Activated CD4-positive, alpha-beta T cell treated with anti-CD3 and anti-CD28 coated beads, Interleukin-2, amount 10 ng/mL, durations not matched to agents 7 days and 5 days (primary cell): Measurements from ENCODE around the gene KIF24. TPM values are rescaled to one million over a fixed set of nuclear protein-coding genes. Genes with fewer than 3 reads are reported as not detected.

Source experiments
- CTCF ChIA-PET: fragments of 350-600 bp; sonication (Branson Sonifier 250); formaldehyde crosslinking; loops from one replicate; lab custom pipeline; 2021; ENCODE audit warnings: antibody characterized with exemption; lab: Charles Lee
- POLR2A ChIA-PET: fragments of 350-600 bp; sonication (Branson Sonifier 250); formaldehyde crosslinking; loops from one replicate; lab custom pipeline; 2021; ENCODE audit warnings: antibody characterized with exemption; lab: Charles Lee
- DNase-seq: peaks from one replicate; pipeline ENCODE4 v3.0.0-alpha.2; 2020
- H3K27ac Mint-ChIP-seq: one replicate; pipeline ENCODE4 v1.8.0; 2021; ENCODE audit warnings: mild to moderate bottlenecking, moderate library complexity, mixed read lengths
- H3K27me3 Mint-ChIP-seq: one replicate; pipeline ENCODE4 v1.8.0; 2021; ENCODE audit warnings: mixed read lengths
- H3K36me3 Mint-ChIP-seq: one replicate; pipeline ENCODE4 v1.8.0; 2021; ENCODE audit warnings: low read depth, mixed read lengths
- H3K4me1 Mint-ChIP-seq: one replicate; pipeline ENCODE4 v1.8.0; 2021; ENCODE audit warnings: mixed read lengths
- H3K4me3 Mint-ChIP-seq: one replicate; pipeline ENCODE4 v1.8.0; 2021; ENCODE audit warnings: mild to moderate bottlenecking, moderate library complexity, mixed read lengths
- H3K9me3 Mint-ChIP-seq: one replicate; pipeline ENCODE4 v1.8.0; 2021; ENCODE audit warnings: mixed read lengths
- total RNA-seq, 2 experiments: library from RNA; stranded (reverse); gene quantifications; one replicate each; pipeline ENCODE4 v1.2.3, GENCODE V29; 2021

KIF24 gene
- 10 to 100 TPM; 11.0 to 12.5 TPM for total RNA-seq

- Mint-ChIP-seq H3K4me1 (peaks cover 42% of the 10 kb centered on the region), H3K9me3 (no peaks in the 10 kb centered on the region), H3K36me3 (peaks cover 1% of the 10 kb centered on the region), H3K27me3 (no peaks in the 10 kb centered on the region), H3K27ac (peak within 1 kb of the TSS; percentile 95), H3K4me3 (peak within 1 kb of the TSS; percentile 97)
- peak; percentile 98 for DNase-seq
- ChIA-PET POLR2A (no interaction called here), CTCF (no interaction called here)
Observed at GRCh38 chr9:34328987-34329832, at the start of gene KIF24, which contains the start of gene NUDT2. Gene KIF24 (minus strand): TSS chr9:34329268. CDS start chr9:34311346, 17,922 bp downstream. Gene NUDT2 (plus strand): TSS chr9:34329569. CDS start chr9:34339040, 9,471 bp downstream.

GRCh38 chr9:34378376-34379060 lies 49.5 kb upstream of the KIF24 start:
- Mint-ChIP-seq H3K9me3 (no peaks in the 10 kb centered on the region), H3K27ac (no peak overlapping the region), H3K4me3 (peak overlapping the region; percentile 28), H3K27me3 (peaks cover 11% of the 10 kb centered on the region), H3K36me3 (no peaks in the 10 kb centered on the region), H3K4me1 (peaks cover 46% of the 10 kb centered on the region)
- CTCF ChIA-PET: interaction anchor here (0.5 to 3.3 kb wide), 22 partner anchors 8 to 453 kb away, joined by 3 to 43 read pairs (median 3); partner anchors contain the start of gene UBAP1
- POLR2A ChIA-PET: no interaction called here
- DNase-seq: no peak

GRCh38 chr9:34377404-34377746 lies 48.3 kb upstream of the KIF24 start:
- DNase-seq: no peak
- peaks cover 46% of the 10 kb centered on the region for H3K4me1 Mint-ChIP-seq
- H3K27me3 Mint-ChIP-seq: peaks cover 6% of the 10 kb centered on the region
- no peaks in the 10 kb centered on the region for H3K9me3 Mint-ChIP-seq
- H3K4me3 Mint-ChIP-seq: peak overlapping the region; percentile 87
- H3K27ac Mint-ChIP-seq: no peak overlapping the region
- ChIA-PET CTCF (interaction anchor here (0.7 to 1.4 kb wide), 6 partner anchors 9 to 243 kb away, joined by 3 to 4 read pairs (median 3); partner anchors contain the start of gene DCTN3), POLR2A (no interaction called here)
- H3K36me3 Mint-ChIP-seq: no peaks in the 10 kb centered on the region

- CTCF ChIA-PET: interaction anchor here (0.5 to 2.0 kb wide), 9 partner anchors 9 to 243 kb away, joined by 3 to 5 read pairs (median 3); partner anchors contain the start of gene DCTN3
- Mint-ChIP-seq H3K27ac (peak within 1 kb of the TSS; percentile 87), H3K27me3 (peaks cover 6% of the 10 kb centered on the region), H3K9me3 (no peaks in the 10 kb centered on the region), H3K4me3 (peak within 1 kb of the TSS; percentile 87), H3K36me3 (no peaks in the 10 kb centered on the region), H3K4me1 (peaks cover 46% of the 10 kb centered on the region)
- DNase-seq: peak; percentile 98
- POLR2A ChIA-PET: no interaction called here
Observed at GRCh38 chr9:34376596-34377403, 47.7 kb upstream of the KIF24 start, which contains the start of gene MYORG. Gene MYORG (minus strand): TSS chr9:34376898. CDS start chr9:34372943, 3,955 bp downstream.

- peak overlapping the region; percentile 87 for H3K27ac Mint-ChIP-seq
Observed at GRCh38 chr9:34375901-34376595, 47.0 kb upstream of the KIF24 start.

GRCh38 chr9:34374905-34375552 lies 46.0 kb upstream of the KIF24 start:
- Mint-ChIP-seq H3K4me1 (peaks cover 34% of the 10 kb centered on the region), H3K36me3 (peaks cover 12% of the 10 kb centered on the region)

More at GRCh38 chr9:34375901-34376595, 47.0 kb upstream of the KIF24 start:
- POLR2A ChIA-PET: no interaction called here
- Mint-ChIP-seq H3K4me1 (peaks cover 41% of the 10 kb centered on the region), H3K27me3 (no peaks in the 10 kb centered on the region), H3K4me3 (peak overlapping the region; percentile 87), H3K9me3 (no peaks in the 10 kb centered on the region), H3K36me3 (peaks cover 3% of the 10 kb centered on the region)
- CTCF ChIA-PET: interaction anchor here (1.2 to 2.0 kb wide), 4 partner anchors 12 to 216 kb away, joined by 3 to 6 read pairs (median 4); no protein-coding TSS in a partner anchor
- DNase-seq: peak; percentile 60

GRCh38 chr9:34374339-34374738 lies 45.3 kb upstream of the KIF24 start:
- Mint-ChIP-seq H3K4me1 (peaks cover 27% of the 10 kb centered on the region), H3K27me3 (no peaks in the 10 kb centered on the region), H3K27ac (no peak overlapping the region), H3K4me3 (no peak overlapping the region), H3K36me3 (peaks cover 14% of the 10 kb centered on the region), H3K9me3 (no peaks in the 10 kb centered on the region)
- DNase-seq: no peak
- CTCF ChIA-PET: interaction anchor here (0.5 to 2.2 kb wide), 6 partner anchors 12 to 620 kb away, joined by 3 to 6 read pairs (median 4); no protein-coding TSS in a partner anchor
- POLR2A ChIA-PET: interaction anchor here (0.8 kb wide), 1 partner anchor 326 kb away, joined by 5 read pairs; no protein-coding TSS in a partner anchor

More at GRCh38 chr9:34374905-34375552, 46.0 kb upstream of the KIF24 start:
- H3K4me3 Mint-ChIP-seq: peak overlapping the region; percentile 87
- POLR2A ChIA-PET: no interaction called here
- no peaks in the 10 kb centered on the region for H3K9me3 Mint-ChIP-seq
- no peaks in the 10 kb centered on the region for H3K27me3 Mint-ChIP-seq
- CTCF ChIA-PET: interaction anchor here (0.6 to 2.2 kb wide), 8 partner anchors 13 to 621 kb away, joined by 3 to 6 read pairs (median 5); no protein-coding TSS in a partner anchor
- DNase-seq: no peak
- no peak overlapping the region for H3K27ac Mint-ChIP-seq

- Mint-ChIP-seq H3K4me3 (no peak overlapping the region), H3K27ac (no peak overlapping the region), H3K9me3 (peaks cover 3% of the 10 kb centered on the region), H3K36me3 (peaks cover 18% of the 10 kb centered on the region), H3K4me1 (peaks cover 24% of the 10 kb centered on the region), H3K27me3 (no peaks in the 10 kb centered on the region)
- DNase-seq: no peak
- ChIA-PET POLR2A (interaction anchor here (0.8 kb wide), 1 partner anchor 326 kb away, joined by 5 read pairs; no protein-coding TSS in a partner anchor), CTCF (interaction anchor here (0.5 to 2.2 kb wide), 6 partner anchors 12 to 294 kb away, joined by 3 to 9 read pairs (median 4); no protein-coding TSS in a partner anchor)
Observed at GRCh38 chr9:34373749-34374148, 44.7 kb upstream of the KIF24 start.

- no peak overlapping the region for H3K27ac Mint-ChIP-seq
- ChIA-PET POLR2A (no interaction called here), CTCF (interaction anchor here (1.1 to 1.2 kb wide), 2 partner anchors 15 to 37 kb away, joined by 3 to 9 read pairs; no protein-coding TSS in a partner anchor)
- H3K9me3 Mint-ChIP-seq: peaks cover 9% of the 10 kb centered on the region
- H3K4me3 Mint-ChIP-seq: no peak overlapping the region
- H3K36me3 Mint-ChIP-seq: peaks cover 21% of the 10 kb centered on the region
- DNase-seq: no peak
- H3K27me3 Mint-ChIP-seq: no peaks in the 10 kb centered on the region
- peaks cover 19% of the 10 kb centered on the region for H3K4me1 Mint-ChIP-seq
Observed at GRCh38 chr9:34372467-34373011, 43.5 kb upstream of the KIF24 start.

- CTCF ChIA-PET: no interaction called here
- peaks cover 16% of the 10 kb centered on the region for H3K4me1 Mint-ChIP-seq
- no peak overlapping the region for H3K27ac Mint-ChIP-seq
- H3K4me3 Mint-ChIP-seq: no peak overlapping the region
- POLR2A ChIA-PET: no interaction called here
- DNase-seq: no peak
- H3K9me3 Mint-ChIP-seq: peaks cover 9% of the 10 kb centered on the region
- H3K27me3 Mint-ChIP-seq: no peaks in the 10 kb centered on the region
- peaks cover 27% of the 10 kb centered on the region for H3K36me3 Mint-ChIP-seq
Observed at GRCh38 chr9:34371886-34372466, 42.9 kb upstream of the KIF24 start.
